ENCODE data around the gene NLGN4X.
"Not testable (repeated sequence)": the region's sequence is repeated elsewhere in the genome, so short reads cannot be mapped to it uniquely, and the experiment has no call there.

NLGN4X gene

GRCh38 chrX:5916945-5917344 is 311.7 kb downstream of the NLGN4X start:
- no peak for DNase-seq (ENCODE audit: low read depth, low spot score)
- TF ChIP-seq, protein P1, sequence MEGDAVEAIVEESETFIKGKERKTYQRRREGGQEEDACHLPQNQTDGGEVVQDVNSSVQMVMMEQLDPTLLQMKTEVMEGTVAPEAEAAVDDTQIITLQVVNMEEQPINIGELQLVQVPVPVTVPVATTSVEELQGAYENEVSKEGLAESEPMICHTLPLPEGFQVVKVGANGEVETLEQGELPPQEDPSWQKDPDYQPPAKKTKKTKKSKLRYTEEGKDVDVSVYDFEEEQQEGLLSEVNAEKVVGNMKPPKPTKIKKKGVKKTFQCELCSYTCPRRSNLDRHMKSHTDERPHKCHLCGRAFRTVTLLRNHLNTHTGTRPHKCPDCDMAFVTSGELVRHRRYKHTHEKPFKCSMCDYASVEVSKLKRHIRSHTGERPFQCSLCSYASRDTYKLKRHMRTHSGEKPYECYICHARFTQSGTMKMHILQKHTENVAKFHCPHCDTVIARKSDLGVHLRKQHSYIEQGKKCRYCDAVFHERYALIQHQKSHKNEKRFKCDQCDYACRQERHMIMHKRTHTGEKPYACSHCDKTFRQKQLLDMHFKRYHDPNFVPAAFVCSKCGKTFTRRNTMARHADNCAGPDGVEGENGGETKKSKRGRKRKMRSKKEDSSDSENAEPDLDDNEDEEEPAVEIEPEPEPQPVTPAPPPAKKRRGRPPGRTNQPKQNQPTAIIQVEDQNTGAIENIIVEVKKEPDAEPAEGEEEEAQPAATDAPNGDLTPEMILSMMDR (IDR thresholded peaks at IDR 0.05; ENCODE audit: insufficient read depth, low read length, missing control alignments), result no peak
- CTCF ChIA-PET, result no interaction called here
- POLR2A ChIA-PET, result no interaction called here
- no peak overlapping the region for H3K4me3 ChIP-seq (ENCODE audit: low read depth, low read length)

DNA sequence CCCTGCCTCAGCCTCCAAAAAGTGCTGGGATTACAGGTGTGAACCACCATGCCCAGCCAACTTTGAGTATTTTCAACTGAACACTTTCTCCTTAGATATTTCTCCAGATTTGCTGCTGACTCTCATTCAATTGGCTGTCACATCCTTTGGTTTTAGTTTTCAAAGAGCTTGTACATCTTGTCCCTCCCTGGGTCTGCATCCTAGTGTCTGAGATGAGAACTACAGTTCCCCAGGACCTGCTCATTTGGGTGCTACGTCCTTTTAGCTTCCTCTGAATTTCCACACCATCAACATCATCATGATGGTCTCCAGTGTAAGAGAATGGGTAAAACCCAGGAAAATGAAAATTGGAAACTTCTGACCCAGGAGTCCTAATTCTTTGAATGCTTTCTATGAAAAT is 312.9 kb downstream of the NLGN4X start:
- DNase-seq (ENCODE audit: low read depth, low spot score), result no peak
- CTCF ChIA-PET, result no interaction called here
- POLR2A ChIA-PET, result no interaction called here
- TF ChIP-seq, protein P1 (IDR thresholded peaks at IDR 0.05; ENCODE audit: insufficient read depth, low read length, missing control alignments), result no peak
- H3K4me3 ChIP-seq (ENCODE audit: low read depth, low read length), result no peak overlapping the region

DNA sequence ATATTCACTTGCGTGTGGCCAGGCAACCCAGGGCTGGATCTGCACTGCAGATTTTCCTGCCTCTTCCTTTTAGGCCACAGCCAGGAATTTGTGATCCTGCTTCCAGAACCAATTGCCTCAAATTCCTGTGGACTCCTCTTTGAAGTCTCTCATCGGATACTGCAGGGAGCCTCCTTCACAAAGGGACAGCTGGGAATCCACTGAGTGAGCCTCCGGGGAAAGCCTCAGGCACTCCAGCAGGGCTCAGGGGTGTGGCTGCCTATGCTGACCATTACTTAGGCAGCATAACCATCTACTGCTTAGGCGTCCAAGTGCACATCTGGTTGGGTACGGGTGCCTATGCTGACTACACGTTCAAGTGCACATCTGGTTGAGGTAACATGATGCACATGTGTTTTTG is 321.5 kb downstream of the NLGN4X start:
- H3K4me3 ChIP-seq (ENCODE audit: low read depth, low read length), result no peak overlapping the region
- CTCF ChIA-PET, result no interaction called here
- no peak for DNase-seq (ENCODE audit: low read depth, low spot score)
- TF ChIP-seq, protein P1 (IDR thresholded peaks at IDR 0.05; ENCODE audit: insufficient read depth, low read length, missing control alignments), result no peak
- POLR2A ChIA-PET, result no interaction called here

DNA sequence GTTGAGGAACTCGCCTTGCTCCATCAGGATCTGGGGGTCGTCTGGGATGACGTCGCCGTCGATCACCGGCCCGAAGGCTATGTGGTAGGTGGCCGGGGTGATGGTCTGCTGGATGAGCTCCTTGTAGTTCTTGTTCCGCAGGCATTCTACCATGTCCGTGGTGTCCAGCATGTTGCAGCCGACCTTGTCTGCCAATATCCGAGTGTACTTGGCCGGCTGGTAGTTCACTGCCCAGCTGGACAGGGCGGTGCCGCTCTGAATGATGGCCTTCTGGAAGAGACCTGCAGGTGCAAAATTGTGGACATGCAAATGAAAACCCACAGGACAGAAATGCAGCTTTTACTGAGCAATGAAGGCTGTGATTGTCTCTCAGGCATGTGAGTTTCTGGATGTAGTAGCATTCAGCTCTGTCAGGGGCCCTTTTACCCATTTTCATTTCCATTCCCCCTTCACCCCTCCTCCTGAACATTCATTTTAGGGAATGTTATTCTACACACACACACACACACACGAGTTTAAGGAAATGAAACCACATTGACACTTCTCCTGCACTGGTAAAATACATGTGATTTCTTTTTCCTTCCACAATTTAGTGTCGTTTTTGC is 325.0 kb downstream of the NLGN4X start:
- POLR2A ChIA-PET; H3K4me3 ChIP-seq (ENCODE audit: low read depth, low read length); DNase-seq (ENCODE audit: low read depth, low spot score); CTCF ChIA-PET: not testable (repeated sequence)

DNA sequence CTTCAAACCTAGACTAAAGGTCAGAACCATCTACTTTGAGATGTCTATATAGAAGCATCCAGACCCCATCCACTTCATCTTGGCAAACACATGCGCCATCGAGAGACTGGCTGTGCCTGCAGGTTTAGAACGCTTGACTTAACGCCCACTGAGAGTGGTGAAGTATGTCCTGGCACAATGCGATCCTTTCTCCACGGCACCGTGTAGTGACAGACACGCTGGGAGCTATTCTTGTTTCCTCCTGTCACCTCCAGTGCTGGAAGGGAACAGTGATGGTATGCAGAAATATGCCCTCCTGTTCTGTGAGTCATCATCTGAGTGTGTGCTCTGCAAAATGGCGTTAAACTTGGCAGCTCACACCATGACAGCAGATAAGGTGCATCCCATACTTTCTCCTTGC is 330.2 kb downstream of the NLGN4X start:
- POLR2A ChIA-PET, result no interaction called here
- CTCF ChIA-PET, result no interaction called here
- no peak for DNase-seq (ENCODE audit: low read depth, low spot score)
- H3K4me3 ChIP-seq (ENCODE audit: low read depth, low read length), result no peak overlapping the region
- TF ChIP-seq, protein P1 (IDR thresholded peaks at IDR 0.05; ENCODE audit: insufficient read depth, low read length, missing control alignments), result no peak

DNA sequence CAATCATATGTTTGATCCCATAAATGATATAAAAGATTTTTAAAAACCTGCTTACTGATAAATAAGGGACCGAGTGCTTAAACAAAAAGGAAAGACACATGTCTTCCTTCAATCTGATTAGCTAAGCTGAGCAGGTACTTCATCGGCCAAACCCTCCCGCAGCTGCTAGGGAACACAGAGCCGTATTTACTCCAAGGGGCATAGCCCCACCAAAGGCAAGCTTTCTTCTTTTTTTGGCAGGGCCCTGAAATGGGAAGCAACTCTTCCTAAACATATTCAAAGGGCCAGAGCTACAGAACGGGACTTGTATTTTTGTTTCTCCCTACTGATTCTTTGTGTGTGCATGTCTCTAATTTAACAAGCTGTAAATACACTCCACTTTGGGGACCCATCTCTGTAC is 337.3 kb downstream of the NLGN4X start:
- CTCF ChIA-PET, result no interaction called here
- no peak overlapping the region for H3K4me3 ChIP-seq (ENCODE audit: low read depth, low read length)
- POLR2A ChIA-PET, result no interaction called here
- TF ChIP-seq, protein P1 (IDR thresholded peaks at IDR 0.05; ENCODE audit: insufficient read depth, low read length, missing control alignments), result no peak
- DNase-seq (ENCODE audit: low read depth, low spot score), result no peak

- no peak for DNase-seq (ENCODE audit: low read depth, low spot score)
- H3K4me3 ChIP-seq (ENCODE audit: low read depth, low read length), result no peak overlapping the region
- CTCF ChIA-PET, result interaction anchor here (0.7 to 1.4 kb wide), 5 partner anchors 8 to 1914 kb away, joined by 3 to 7 read pairs (median 3); no protein-coding TSS in a partner anchor
- POLR2A ChIA-PET, result no interaction called here
- TF ChIP-seq, protein P1 (IDR thresholded peaks at IDR 0.05; ENCODE audit: insufficient read depth, low read length, missing control alignments), result peak; percentile 55
Observed at GRCh38 chrX:5876984-5877596, 351.6 kb downstream of the NLGN4X start.

Measured in AG04449 (cell line).